GM13977 (cell line): Measurements from ENCODE around the gene LMNTD2.

Experiments
- DNase-seq: peaks from one replicate; pipeline ENCODE4 v3.0.0; 2012; ENCODE audit warnings: low spot score
- CTCF ChIP-seq: IDR thresholded peaks from 2 replicates; pipeline ENCODE4 v1.5.1; 2012; ENCODE audit warnings: mild to moderate bottlenecking, control low read depth; ENCODE audit not compliant: insufficient read depth; ENCODE audit errors: extremely low read depth, missing control alignments
- in situ Hi-C: fragments of 300-500 bp; cut with MboI; formaldehyde crosslinking; loops from one replicate; pipeline ENCODE4 v1.12.0; 2022; ENCODE audit warnings: low sequenced_read_pairs, low pct_unique_long_range_greater_than_20kb, mixed read lengths, inconsistent platforms; ENCODE audit not compliant: unreplicated experiment

LMNTD2 gene

GRCh38 chr11:587546-587945, 27.0 kb upstream of the LMNTD2 start:
- in situ Hi-C loops: no loop called here
- TF ChIP-seq CTCF: no peak
- no peak for DNase-seq

DNA sequence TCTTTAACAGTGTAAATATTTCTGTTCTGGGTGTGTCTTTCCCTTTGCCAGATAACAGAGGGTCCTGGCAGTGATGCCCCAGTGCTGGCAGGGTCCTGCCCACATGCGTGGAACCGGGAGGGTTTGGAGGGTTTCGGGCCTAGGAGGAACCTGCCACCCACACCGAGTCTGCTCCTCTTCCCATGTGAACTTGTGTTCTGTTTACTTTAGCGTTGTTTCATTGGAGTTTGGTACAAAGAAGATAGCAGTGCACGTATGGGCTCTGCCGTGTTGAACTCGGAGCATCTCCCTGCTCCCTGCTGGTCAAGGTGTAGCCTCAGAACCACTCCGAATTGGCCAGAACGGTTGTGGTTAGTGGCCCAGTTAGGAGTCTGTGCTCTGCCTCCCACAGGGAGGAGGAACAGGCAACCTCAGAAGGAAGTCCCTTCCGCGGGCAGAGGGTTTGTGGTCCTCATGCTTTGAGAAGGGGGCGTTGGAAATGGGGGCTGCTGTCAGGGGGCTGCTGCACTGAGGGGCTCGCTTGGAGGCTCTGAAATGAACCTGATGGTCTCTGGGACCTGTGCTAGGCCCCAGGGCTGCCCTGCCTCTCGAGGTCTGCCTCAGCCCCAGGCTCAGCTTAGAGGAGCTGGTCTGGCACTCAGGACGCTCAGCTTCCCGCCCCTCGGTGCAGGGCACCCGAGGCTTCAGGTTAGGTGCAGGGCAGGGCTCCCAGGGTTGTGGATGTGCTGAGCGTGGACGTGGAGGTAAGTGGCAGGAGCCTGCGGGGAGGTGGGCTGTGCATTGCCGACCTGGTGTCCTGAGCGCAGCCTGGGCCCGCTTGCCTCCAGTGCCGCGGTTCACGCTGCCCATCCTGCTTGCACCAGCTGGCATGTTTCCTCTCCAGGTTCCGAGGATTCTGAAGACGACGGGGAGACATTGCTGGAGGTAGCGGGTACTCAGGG, 26.1 kb upstream of the LMNTD2 start:
- TF ChIP-seq CTCF: no peak
- in situ Hi-C loops: no loop called here
- no peak for DNase-seq

- DNase-seq: no peak
- in situ Hi-C loops: no loop called here
- TF ChIP-seq CTCF: no peak
Observed at GRCh38 chr11:584287-584686, 23.7 kb upstream of the LMNTD2 start.

GRCh38 chr11:581752-582151, 21.2 kb upstream of the LMNTD2 start:
- no peak for DNase-seq
- TF ChIP-seq CTCF: no peak
- in situ Hi-C loops: no loop called here

DNA sequence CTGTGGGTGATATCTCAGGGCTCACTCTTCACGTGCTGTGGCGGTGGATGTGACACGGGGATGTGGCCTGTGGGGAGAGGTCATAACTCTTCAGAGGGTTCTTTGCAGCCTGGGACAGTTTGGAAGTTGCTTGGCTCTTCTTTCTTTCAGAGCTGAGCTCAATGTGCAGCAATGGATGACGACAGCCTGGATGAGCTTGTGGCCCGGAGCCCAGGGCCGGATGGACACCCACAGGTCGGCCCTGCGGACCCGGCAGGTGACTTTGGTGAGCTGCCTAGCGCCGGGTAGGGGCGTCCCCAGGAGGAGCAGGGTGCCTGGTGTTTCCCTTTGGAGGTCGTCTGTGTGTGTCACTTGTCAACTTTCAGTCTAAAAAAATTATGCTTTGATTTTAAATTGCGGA, 20.8 kb upstream of the LMNTD2 start:
- DNase-seq: no peak
- in situ Hi-C loops: no loop called here
- TF ChIP-seq CTCF: no peak

- in situ Hi-C loops: no loop called here
- no peak for DNase-seq
- no peak for TF ChIP-seq CTCF
Observed at GRCh38 chr11:579830-580601, 19.5 kb upstream of the LMNTD2 start.
